ENCODE measurements around the gene RPF1.

DNA sequence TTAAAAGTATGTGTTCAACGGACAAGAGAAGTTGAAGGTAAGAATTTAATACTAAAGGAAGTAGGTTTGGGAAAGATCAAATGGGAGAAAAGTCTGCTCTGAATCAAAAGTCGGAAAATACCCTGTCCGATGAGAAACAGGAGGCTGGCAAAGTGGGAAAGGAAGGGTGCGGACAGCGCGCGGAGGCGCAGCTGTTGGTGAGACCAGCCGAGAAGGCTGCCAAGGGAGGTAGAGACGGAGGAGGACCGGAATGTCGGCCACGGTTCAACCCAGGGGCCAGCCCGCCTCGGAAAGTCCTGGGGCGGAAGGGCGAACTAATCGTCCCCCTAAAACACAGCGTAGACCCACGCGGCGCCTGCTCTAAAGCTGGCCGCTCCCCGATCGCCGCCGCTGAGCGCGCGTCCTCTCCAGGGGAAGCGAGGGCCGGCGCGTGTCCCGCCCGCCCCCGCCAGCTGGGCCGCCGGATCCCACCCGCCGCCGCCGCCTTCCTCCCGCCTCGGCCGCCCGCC, 26.5 kb downstream of the RPF1 start:
- TF ChIP-seq, protein P1, sequence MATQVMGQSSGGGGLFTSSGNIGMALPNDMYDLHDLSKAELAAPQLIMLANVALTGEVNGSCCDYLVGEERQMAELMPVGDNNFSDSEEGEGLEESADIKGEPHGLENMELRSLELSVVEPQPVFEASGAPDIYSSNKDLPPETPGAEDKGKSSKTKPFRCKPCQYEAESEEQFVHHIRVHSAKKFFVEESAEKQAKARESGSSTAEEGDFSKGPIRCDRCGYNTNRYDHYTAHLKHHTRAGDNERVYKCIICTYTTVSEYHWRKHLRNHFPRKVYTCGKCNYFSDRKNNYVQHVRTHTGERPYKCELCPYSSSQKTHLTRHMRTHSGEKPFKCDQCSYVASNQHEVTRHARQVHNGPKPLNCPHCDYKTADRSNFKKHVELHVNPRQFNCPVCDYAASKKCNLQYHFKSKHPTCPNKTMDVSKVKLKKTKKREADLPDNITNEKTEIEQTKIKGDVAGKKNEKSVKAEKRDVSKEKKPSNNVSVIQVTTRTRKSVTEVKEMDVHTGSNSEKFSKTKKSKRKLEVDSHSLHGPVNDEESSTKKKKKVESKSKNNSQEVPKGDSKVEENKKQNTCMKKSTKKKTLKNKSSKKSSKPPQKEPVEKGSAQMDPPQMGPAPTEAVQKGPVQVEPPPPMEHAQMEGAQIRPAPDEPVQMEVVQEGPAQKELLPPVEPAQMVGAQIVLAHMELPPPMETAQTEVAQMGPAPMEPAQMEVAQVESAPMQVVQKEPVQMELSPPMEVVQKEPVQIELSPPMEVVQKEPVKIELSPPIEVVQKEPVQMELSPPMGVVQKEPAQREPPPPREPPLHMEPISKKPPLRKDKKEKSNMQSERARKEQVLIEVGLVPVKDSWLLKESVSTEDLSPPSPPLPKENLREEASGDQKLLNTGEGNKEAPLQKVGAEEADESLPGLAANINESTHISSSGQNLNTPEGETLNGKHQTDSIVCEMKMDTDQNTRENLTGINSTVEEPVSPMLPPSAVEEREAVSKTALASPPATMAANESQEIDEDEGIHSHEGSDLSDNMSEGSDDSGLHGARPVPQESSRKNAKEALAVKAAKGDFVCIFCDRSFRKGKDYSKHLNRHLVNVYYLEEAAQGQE (IDR thresholded peaks at IDR 0.05; ENCODE audit: low read depth) = no peak
- TF ChIP-seq EGR1 (IDR thresholded peaks at IDR 0.05) = no peak
- no peak for TF ChIP-seq TAF1 (IDR thresholded peaks at IDR 0.05; ENCODE audit: low read depth)

All from Ishikawa (cell line).